GM08714 (cell line): Measurements from ENCODE around the gene ARHGAP22.

ENCODE experiments used
- H3K4me3 ChIP-seq: fragments of 200-500 bp; sonication (Bioruptor generic); 2 replicates; pipeline ENCODE4 v1.5.1; 2014; ENCODE audit warnings: mild to moderate bottlenecking, low read length, inconsistent platforms
- ZNF274 ChIP-seq: IDR thresholded peaks from 2 replicates; pipeline ENCODE4 v1.6.1; 2012; ENCODE audit warnings: mild to moderate bottlenecking, low read depth, low read length

Gene ARHGAP22

GRCh38 chr10:48487244-48487643 is 117.6 kb downstream of the ARHGAP22 start:
- no peak for TF ChIP-seq ZNF274
- no peak overlapping the region for H3K4me3 ChIP-seq

- TF ChIP-seq ZNF274: no peak
- no peak overlapping the region for H3K4me3 ChIP-seq
These were observed 119.2 kb downstream of the ARHGAP22 start for GRCh38 chr10:48485711-48486110.

- no peak overlapping the region for H3K4me3 ChIP-seq
- TF ChIP-seq ZNF274: no peak
These were observed 120.0 kb downstream of the ARHGAP22 start for GRCh38 chr10:48484911-48485310.

GRCh38 chr10:48482207-48482606 is 122.7 kb downstream of the ARHGAP22 start:
- no peak overlapping the region for H3K4me3 ChIP-seq
- TF ChIP-seq ZNF274: no peak

- no peak for TF ChIP-seq ZNF274
- H3K4me3 ChIP-seq: no peak overlapping the region
These were observed 123.5 kb downstream of the ARHGAP22 start for GRCh38 chr10:48481385-48481784.

- H3K4me3 ChIP-seq: no peak overlapping the region
- TF ChIP-seq ZNF274: no peak
These were observed 124.2 kb downstream of the ARHGAP22 start for GRCh38 chr10:48480397-48481374.

- H3K4me3 ChIP-seq: no peak overlapping the region
- no peak for TF ChIP-seq ZNF274
These were observed 125.7 kb downstream of the ARHGAP22 start for GRCh38 chr10:48478980-48479811.

GRCh38 chr10:48478469-48478868 is 126.4 kb downstream of the ARHGAP22 start:
- TF ChIP-seq ZNF274: no peak
- H3K4me3 ChIP-seq: no peak overlapping the region

- no peak for TF ChIP-seq ZNF274
These were observed 127.3 kb downstream of the ARHGAP22 start for GRCh38 chr10:48477616-48478015.

GRCh38 chr10:48477141-48477540 is 127.7 kb downstream of the ARHGAP22 start:
- no peak for TF ChIP-seq ZNF274
- H3K4me3 ChIP-seq: no peak overlapping the region

More at GRCh38 chr10:48477616-48478015, 127.3 kb downstream of the ARHGAP22 start:
- H3K4me3 ChIP-seq: no peak overlapping the region

- no peak for TF ChIP-seq ZNF274
These were observed 128.4 kb downstream of the ARHGAP22 start for GRCh38 chr10:48476279-48476982.

GRCh38 chr10:48475943-48476278 is 129.0 kb downstream of the ARHGAP22 start:
- no peak overlapping the region for H3K4me3 ChIP-seq
- no peak for TF ChIP-seq ZNF274

More at GRCh38 chr10:48476279-48476982, 128.4 kb downstream of the ARHGAP22 start:
- H3K4me3 ChIP-seq: no peak overlapping the region

- TF ChIP-seq ZNF274: no peak
- H3K4me3 ChIP-seq: no peak overlapping the region
These were observed 130.0 kb downstream of the ARHGAP22 start for GRCh38 chr10:48474765-48475365.

- H3K4me3 ChIP-seq: no peak overlapping the region
- TF ChIP-seq ZNF274: no peak
These were observed 131.2 kb downstream of the ARHGAP22 start for GRCh38 chr10:48473704-48474103.
